Stomach (tissue), 9 donors: ENCODE data around the gene SLC25A34. TPM values are rescaled to one million over a fixed set of nuclear protein-coding genes. Genes with fewer than 3 reads are reported as not detected.

Experiments used
- DNase-seq, 2 donors: peaks; one replicate each; pipeline versions ENCODE4 v3.0.0 to v3.0.0-alpha.2; 2013 to 2019
- H3K27ac ChIP-seq, 5 donors: fragments of 200-600 bp in 4 of 5; sonication (generic) in 4 of 5; one replicate each; pipeline ENCODE4 v1.5.1; 2013 to 2019; ENCODE audit warnings: mild to moderate bottlenecking in 1 of 5, moderate library complexity in 1 of 5
- H3K27me3 ChIP-seq, 3 donors: fragments of 200-600 bp; sonication (generic); one replicate each; pipeline ENCODE4 v1.5.1; 2017 to 2019; ENCODE audit warnings: mixed run types in 1 of 3
- H3K36me3 ChIP-seq, 4 donors: fragments of 200-600 bp; sonication (generic); 1 replicate in 3 of 4; 2 replicates in 1 of 4; pipeline ENCODE4 v1.5.1; 2016 to 2019
- H3K4me1 ChIP-seq, 4 donors: fragments of 200-600 bp; sonication (generic); one replicate each; pipeline ENCODE4 v1.5.1; 2016 to 2019
- H3K4me3 ChIP-seq, 4 donors: fragments of 200-600 bp; sonication (generic) in 3 of 4; one replicate each; pipeline ENCODE4 v1.5.1; 2016 to 2019; ENCODE audit warnings: mild to moderate bottlenecking in 1 of 4
- H3K9me3 ChIP-seq, 4 donors: fragments of 200-600 bp; sonication (generic); one replicate each; pipeline ENCODE4 v1.5.1; 2016 to 2019
- CTCF ChIP-seq, 7 experiments: fragments of 450-650 bp in 4 of 7; fragments of 200-600 bp in 3 of 7; sonication (generic) in 3 of 7; IDR thresholded peaks; one replicate each; pipeline ENCODE4 v1.5.1; 2016 to 2019; ENCODE audit warnings: antibody characterized with exemption in 7 of 7, control low read depth in 2 of 7, mild to moderate bottlenecking in 1 of 7
- EP300 ChIP-seq: sonication (generic); formaldehyde crosslinking; IDR thresholded peaks from one replicate; pipeline ENCODE4 v1.6.1; 2017; ENCODE audit warnings: antibody characterized with exemption
- POLR2A ChIP-seq, 4 donors: fragments of 450-650 bp; IDR thresholded peaks; one replicate each; pipeline ENCODE4 v1.6.1; 2016; ENCODE audit warnings: antibody characterized with exemption in 4 of 4, control low read depth in 2 of 4, mild to moderate bottlenecking in 1 of 4, moderate library complexity in 1 of 4
- POLR2AphosphoS5 ChIP-seq, 3 donors: sonication (generic); formaldehyde crosslinking; IDR thresholded peaks; one replicate each; pipeline ENCODE4 v1.6.1; 2016; ENCODE audit warnings: antibody characterized with exemption in 3 of 3
- WGBS, 5 donors: extraction: QIAGEN DNeasy Blood & Tissue Kit in 3 of 5; methylation state at CpG; one replicate each; pipeline versions ENCODE4 v1.1.5 to v1.1.7; 2013 to 2018; 5-methylcytosine and 5-hydroxymethylcytosine counted together
- intact Hi-C: fragments of 100-400 bp; cut with DNase I; formaldehyde crosslinking; loops from one replicate; pipeline ENCODE4 v1.15.1; 2023; ENCODE audit warnings: low total_unique reads
- polyA plus RNA-seq, 3 donors: library from polyadenylated mRNA; stranded (reverse); fragments of 200-250 nt; gene quantifications; one replicate each; pipeline ENCODE4 v1.2.3, GENCODE V29; 2013
- total RNA-seq, 5 donors: library from RNA; depleted of rRNA; stranded (reverse); fragments of >200 nt; gene quantifications; one replicate each; pipeline versions ENCODE4 v1.1.0 to v1.2.3, GENCODE V29; 2014 to 2016
- donor health status: healthy with polysubstance abuse.
- donor health status: Bipolar disorder and iron deficiency.
- donor health status: healthy.

SLC25A34 gene
- total and polyA plus RNA-seq, 8 donors = 0.75 to 16.9 (median 3.6) TPM; not detected in 1

GRCh38 chr1:15728937-15729657 lies 7.0 kb upstream of the SLC25A34 start:
- H3K27ac ChIP-seq = no peak overlapping the region
- H3K4me1 ChIP-seq = peaks cover 0 to under 1% (median 0%) of the 10 kb centered on the region in 4 donors
- intact Hi-C loops = no loop called here
- H3K27me3 ChIP-seq = no peaks in the 10 kb centered on the region
- peaks cover 89 to 100% (median 98%) of the 10 kb centered on the region in 4 donors for H3K36me3 ChIP-seq
- 84 to 91% (median 89%) methylated on average over 20 to 22 of the region's 22 CpGs for WGBS, 5 donors
- H3K4me3 ChIP-seq = no peak overlapping the region
- no peaks in the 10 kb centered on the region for H3K9me3 ChIP-seq
- DNase-seq = no peak
- TF ChIP-seq CTCF (IDR thresholded peaks at IDR 0.05) = no peak
- no peak for TF ChIP-seq POLR2A (IDR thresholded peaks at IDR 0.05)
- TF ChIP-seq POLR2AphosphoS5 (IDR thresholded peaks at IDR 0.05) = no peak
- TF ChIP-seq EP300 = no peak

- H3K4me3 ChIP-seq = no peak overlapping the region
- H3K27ac ChIP-seq = no peak overlapping the region
- peaks cover 7 to 14% (median 9%) of the 10 kb centered on the region in 4 donors for H3K4me1 ChIP-seq
- peaks cover 95 to 100% (median 98%) of the 10 kb centered on the region in 4 donors for H3K36me3 ChIP-seq
- intact Hi-C loops = no loop called here
- TF ChIP-seq CTCF (IDR thresholded peaks at IDR 0.05) = no peak
- no peak for TF ChIP-seq POLR2A (IDR thresholded peaks at IDR 0.05)
- no peak for TF ChIP-seq EP300
- TF ChIP-seq POLR2AphosphoS5 (IDR thresholded peaks at IDR 0.05) = no peak
- WGBS, 5 donors = 94 to 97% (median 96%) methylated on average over 10 to 16 of the region's 16 CpGs
- no peaks in the 10 kb centered on the region for H3K27me3 ChIP-seq
- no peaks in the 10 kb centered on the region for H3K9me3 ChIP-seq
- no peak for DNase-seq
Observed at GRCh38 chr1:15730423-15730822, 5.6 kb upstream of the SLC25A34 start.

GRCh38 chr1:15730936-15731335 lies 5.1 kb upstream of the SLC25A34 start:
- Histone ChIP-seq H3K36me3 (peaks cover 90 to 100% (median 92%) of the 10 kb centered on the region in 4 donors), H3K27ac (no peak overlapping the region), H3K9me3 (no peaks in the 10 kb centered on the region), H3K4me3 (no peak overlapping the region), H3K27me3 (no peaks in the 10 kb centered on the region), H3K4me1 (peaks cover 11 to 19% (median 14%) of the 10 kb centered on the region in 4 donors)
- DNase-seq = no peak
- no peak for TF ChIP-seq POLR2AphosphoS5 (IDR thresholded peaks at IDR 0.05)
- TF ChIP-seq EP300 = no peak
- TF ChIP-seq POLR2A (IDR thresholded peaks at IDR 0.05) = no peak
- TF ChIP-seq CTCF (IDR thresholded peaks at IDR 0.05) = no peak
- WGBS, 5 donors = 91 to 96% (median 95%) methylated on average over 15 to 16 of the region's 16 CpGs
- intact Hi-C loops = no loop called here

- peaks cover 20 to 30% (median 25%) of the 10 kb centered on the region in 4 donors for H3K4me1 ChIP-seq
- H3K4me3 ChIP-seq = no peak overlapping the region
- 90 to 96% (median 94%) methylated on average over 24 to 39 of the region's 39 CpGs for WGBS, 5 donors
- intact Hi-C loops = no loop called here
- no peak overlapping the region for H3K27ac ChIP-seq
- no peaks in the 10 kb centered on the region for H3K9me3 ChIP-seq
- H3K27me3 ChIP-seq = no peaks in the 10 kb centered on the region
- peaks cover 79 to 89% (median 82%) of the 10 kb centered on the region in 4 donors for H3K36me3 ChIP-seq
- no peak for TF ChIP-seq CTCF (IDR thresholded peaks at IDR 0.05)
- TF ChIP-seq POLR2A (IDR thresholded peaks at IDR 0.05) = no peak
- no peak for TF ChIP-seq POLR2AphosphoS5 (IDR thresholded peaks at IDR 0.05)
- TF ChIP-seq EP300 = no peak
- no peak for DNase-seq
Observed at GRCh38 chr1:15731735-15732685, 4.0 kb upstream of the SLC25A34 start.
